Thyroid gland (tissue), 4 donors: ENCODE data around the gene SOWAHD.

ENCODE experiments used
- POLR2A ChIP-seq, 2 donors: fragments of 450-650 bp; IDR thresholded peaks; one replicate each; pipeline ENCODE4 v1.6.1; 2017; ENCODE audit warnings: antibody characterized with exemption in 2 of 2, mild to moderate bottlenecking in 2 of 2, moderate library complexity in 1 of 2
- TF ChIP-seq, protein P1 (sequence below), 6 experiments: fragments of 200-600 bp in 3 of 6; fragments of 450-650 bp in 3 of 6; sonication (generic) in 3 of 6; IDR thresholded peaks; one replicate each; pipeline ENCODE4 v1.5.1; 2016 to 2019; ENCODE audit warnings: antibody characterized with exemption in 6 of 6, mild to moderate bottlenecking in 2 of 6, inconsistent platforms in 1 of 6, moderate library complexity in 1 of 6

DNA sequence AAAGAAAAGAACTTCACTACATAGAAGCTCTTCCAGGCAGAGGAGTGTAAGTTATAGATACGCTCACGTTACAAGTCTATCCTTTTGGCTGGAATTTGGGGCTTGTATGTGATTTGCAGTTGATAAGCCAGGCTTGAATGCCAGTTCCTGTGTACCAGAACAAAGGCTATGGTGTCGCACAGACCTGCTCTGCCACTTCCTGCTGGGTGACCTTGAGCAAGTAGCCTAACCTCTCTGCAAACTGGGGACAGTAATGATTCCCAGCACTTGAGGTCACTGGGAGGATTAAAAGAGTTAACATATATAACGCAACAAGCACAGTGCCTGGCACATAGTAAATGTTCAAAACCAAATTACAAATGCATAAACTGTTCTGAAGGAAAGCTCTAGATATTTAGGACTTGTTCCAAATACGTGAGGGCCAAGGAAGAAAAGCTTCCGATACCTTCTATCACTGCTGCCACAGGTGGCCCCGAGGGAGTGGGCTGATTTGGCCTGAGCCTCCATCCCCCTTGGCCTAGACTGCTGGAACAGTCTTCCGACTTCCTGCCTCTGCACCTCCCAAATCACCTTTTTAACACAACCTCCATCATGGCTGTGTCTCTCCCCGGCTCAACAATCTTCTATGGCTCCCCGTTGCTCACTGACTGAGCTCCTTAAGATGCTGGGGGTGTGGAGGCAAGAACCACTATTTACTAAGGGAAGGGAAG is 1.3 kb upstream of the SOWAHD start:
- TF ChIP-seq POLR2A (IDR thresholded peaks at IDR 0.05): no peak
- TF ChIP-seq, protein P1, sequence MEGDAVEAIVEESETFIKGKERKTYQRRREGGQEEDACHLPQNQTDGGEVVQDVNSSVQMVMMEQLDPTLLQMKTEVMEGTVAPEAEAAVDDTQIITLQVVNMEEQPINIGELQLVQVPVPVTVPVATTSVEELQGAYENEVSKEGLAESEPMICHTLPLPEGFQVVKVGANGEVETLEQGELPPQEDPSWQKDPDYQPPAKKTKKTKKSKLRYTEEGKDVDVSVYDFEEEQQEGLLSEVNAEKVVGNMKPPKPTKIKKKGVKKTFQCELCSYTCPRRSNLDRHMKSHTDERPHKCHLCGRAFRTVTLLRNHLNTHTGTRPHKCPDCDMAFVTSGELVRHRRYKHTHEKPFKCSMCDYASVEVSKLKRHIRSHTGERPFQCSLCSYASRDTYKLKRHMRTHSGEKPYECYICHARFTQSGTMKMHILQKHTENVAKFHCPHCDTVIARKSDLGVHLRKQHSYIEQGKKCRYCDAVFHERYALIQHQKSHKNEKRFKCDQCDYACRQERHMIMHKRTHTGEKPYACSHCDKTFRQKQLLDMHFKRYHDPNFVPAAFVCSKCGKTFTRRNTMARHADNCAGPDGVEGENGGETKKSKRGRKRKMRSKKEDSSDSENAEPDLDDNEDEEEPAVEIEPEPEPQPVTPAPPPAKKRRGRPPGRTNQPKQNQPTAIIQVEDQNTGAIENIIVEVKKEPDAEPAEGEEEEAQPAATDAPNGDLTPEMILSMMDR (IDR thresholded peaks at IDR 0.05): no peak
